Ishikawa (cell line): ENCODE data around the gene PUSL1.

ENCODE experiments used
- CEBPB ChIP-seq: IDR thresholded peaks from 2 replicates; pipeline ENCODE4 v1.6.1; 2012
- CREB1 ChIP-seq: IDR thresholded peaks from 2 replicates; pipeline ENCODE4 v1.6.1; 2012; ENCODE audit warnings: low read depth
- EP300 ChIP-seq: IDR thresholded peaks from 2 replicates; pipeline ENCODE4 v1.6.1; 2012; ENCODE audit warnings: borderline replicate concordance
- FOXM1 ChIP-seq: IDR thresholded peaks from 2 replicates; pipeline ENCODE4 v1.6.1; 2012; ENCODE audit warnings: low read depth, borderline replicate concordance
- MAX ChIP-seq: IDR thresholded peaks from 2 replicates; pipeline ENCODE4 v1.6.1; 2012
- NFIC ChIP-seq: IDR thresholded peaks from 2 replicates; pipeline ENCODE4 v1.6.1; 2012
- REST ChIP-seq: IDR thresholded peaks from 2 replicates; pipeline ENCODE4 v1.6.1; 2012; ENCODE audit warnings: low read depth, mild to moderate bottlenecking
- TAF1 ChIP-seq: IDR thresholded peaks from 2 replicates; pipeline ENCODE4 v1.6.1; 2012; ENCODE audit warnings: low read depth, mild to moderate bottlenecking
- USF1 ChIP-seq: IDR thresholded peaks from 2 replicates; pipeline ENCODE4 v1.6.1; 2012

GRCh38 chr1:1342061-1342562 is 33.7 kb downstream of the PUSL1 start:
- TF ChIP-seq EP300 (no peak), USF1 (no peak), CREB1 (no peak), CEBPB (no peak), TAF1 (no peak), NFIC (no peak), REST (no peak), MAX (no peak), FOXM1 (no peak)
